ENCODE measurements around the gene CEP70. TPM values are rescaled to one million over a fixed set of nuclear protein-coding genes. Genes with fewer than 3 reads are reported as not detected.
"Not testable (repeated sequence)": the region's sequence is repeated elsewhere in the genome, so short reads cannot be mapped to it uniquely, and the experiment has no call there.

The CEP70 gene
- total RNA-seq, 4 donors from 2014 or later: 27.7 to 53.8 (median 43.5) TPM

GRCh38 chr3:138507524-138507923 is 86.5 kb downstream of the CEP70 start:
- no peaks in the 10 kb centered on the region for H3K9me3 ChIP-seq
- no peak overlapping the region for H3K4me3 ChIP-seq

GRCh38 chr3:138498991-138499390 is 95.1 kb downstream of the CEP70 start:
- TF ChIP-seq POLR2A (IDR thresholded peaks at IDR 0.05): no peak
- TF ChIP-seq POLR2AphosphoS5 (IDR thresholded peaks at IDR 0.05): no peak
- no peak for TF ChIP-seq CTCF (IDR thresholded peaks at IDR 0.05)
- no peak for TF ChIP-seq EP300 (IDR thresholded peaks at IDR 0.05)
- Histone ChIP-seq H3K27me3 (no peaks in the 10 kb centered on the region), H3K4me3 (no peak overlapping the region), H3K9me3 (no peaks in the 10 kb centered on the region), H3K27ac (no peak overlapping the region), H3K36me3 (peaks cover 0 to 64% of the 10 kb centered on the region in 2 donors), H3K4me1 (no peaks in the 10 kb centered on the region)
- no peak for ATAC-seq

More at GRCh38 chr3:138507524-138507923, 86.5 kb downstream of the CEP70 start:
- no peaks in the 10 kb centered on the region for H3K27me3 ChIP-seq
- no peak for ATAC-seq
- H3K36me3 ChIP-seq: peaks cover 0 to 59% of the 10 kb centered on the region in 2 donors
- H3K4me1 ChIP-seq: no peaks in the 10 kb centered on the region
- WGBS, 2 donors (ENCODE audit: low coverage in 1 of 2): 86 to 94% methylated on average over 3 of the region's 3 CpGs
- TF ChIP-seq POLR2AphosphoS5 (IDR thresholded peaks at IDR 0.05) (no peak), POLR2A (IDR thresholded peaks at IDR 0.05) (no peak), CTCF (IDR thresholded peaks at IDR 0.05) (no peak)
- H3K27ac ChIP-seq: no peak overlapping the region

GRCh38 chr3:138497851-138498250 is 96.2 kb downstream of the CEP70 start:
- no peak overlapping the region for H3K4me3 ChIP-seq
- WGBS, 2 donors (ENCODE audit: low coverage in 1 of 2): 89 to 93% methylated on average over 1 of the region's 1 CpG
- no peak overlapping the region for H3K27ac ChIP-seq
- no peak for TF ChIP-seq POLR2A (IDR thresholded peaks at IDR 0.05)
- no peak for TF ChIP-seq POLR2AphosphoS5 (IDR thresholded peaks at IDR 0.05)
- TF ChIP-seq EP300 (IDR thresholded peaks at IDR 0.05): no peak
- TF ChIP-seq CTCF (IDR thresholded peaks at IDR 0.05): no peak
- no peaks in the 10 kb centered on the region for H3K27me3 ChIP-seq
- peaks cover 0 to 64% of the 10 kb centered on the region in 2 donors for H3K36me3 ChIP-seq
- ATAC-seq: no peak
- H3K4me1 ChIP-seq: no peaks in the 10 kb centered on the region
- no peaks in the 10 kb centered on the region for H3K9me3 ChIP-seq

GRCh38 chr3:138497021-138497420 is 97.0 kb downstream of the CEP70 start:
- peaks cover 0 to 65% of the 10 kb centered on the region in 2 donors for H3K36me3 ChIP-seq
- H3K9me3 ChIP-seq: no peaks in the 10 kb centered on the region
- no peaks in the 10 kb centered on the region for H3K4me1 ChIP-seq
- H3K27ac ChIP-seq: no peak overlapping the region
- no peaks in the 10 kb centered on the region for H3K27me3 ChIP-seq
- no peak for ATAC-seq
- TF ChIP-seq POLR2AphosphoS5 (IDR thresholded peaks at IDR 0.05) (no peak), EP300 (IDR thresholded peaks at IDR 0.05) (no peak), CTCF (IDR thresholded peaks at IDR 0.05) (no peak), POLR2A (IDR thresholded peaks at IDR 0.05) (no peak)
- H3K4me3 ChIP-seq: no peak overlapping the region

- H3K4me3 ChIP-seq: no peak overlapping the region
- no peaks in the 10 kb centered on the region for H3K27me3 ChIP-seq
- H3K36me3 ChIP-seq: peaks cover 0 to 67% of the 10 kb centered on the region in 2 donors
- no peaks in the 10 kb centered on the region for H3K4me1 ChIP-seq
- WGBS, 2 donors (ENCODE audit: low coverage in 1 of 2): 92 to 95% methylated on average over 2 of the region's 2 CpGs
- no peaks in the 10 kb centered on the region for H3K9me3 ChIP-seq
- ATAC-seq: no peak
- no peak for TF ChIP-seq POLR2AphosphoS5 (IDR thresholded peaks at IDR 0.05)
- no peak for TF ChIP-seq POLR2A (IDR thresholded peaks at IDR 0.05)
- TF ChIP-seq EP300 (IDR thresholded peaks at IDR 0.05): no peak
- no peak for TF ChIP-seq CTCF (IDR thresholded peaks at IDR 0.05)
- no peak overlapping the region for H3K27ac ChIP-seq
Measured at GRCh38 chr3:138496436-138496835, 97.6 kb downstream of the CEP70 start.

- not testable (repeated sequence) for H3K4me1 ChIP-seq, ATAC-seq, H3K27ac ChIP-seq, H3K4me3 ChIP-seq, H3K9me3 ChIP-seq, H3K27me3 ChIP-seq
- peaks cover 0 to 67% of the 10 kb centered on the region in 2 donors for H3K36me3 ChIP-seq
- 78 to 100% methylated on average over 2 of the region's 3 CpGs for WGBS, 2 donors (ENCODE audit: low coverage in 1 of 2)
Measured at GRCh38 chr3:138495638-138496037, 98.4 kb downstream of the CEP70 start.

All from gastroesophageal sphincter (tissue), 4 donors.